ENCODE data around the gene MFAP2. TPM values are rescaled to one million over a fixed set of nuclear protein-coding genes. Genes with fewer than 3 reads are reported as not detected.

MFAP2 gene
- total RNA-seq, 1 donor from 2014 or later, result 10.6 TPM

DNA sequence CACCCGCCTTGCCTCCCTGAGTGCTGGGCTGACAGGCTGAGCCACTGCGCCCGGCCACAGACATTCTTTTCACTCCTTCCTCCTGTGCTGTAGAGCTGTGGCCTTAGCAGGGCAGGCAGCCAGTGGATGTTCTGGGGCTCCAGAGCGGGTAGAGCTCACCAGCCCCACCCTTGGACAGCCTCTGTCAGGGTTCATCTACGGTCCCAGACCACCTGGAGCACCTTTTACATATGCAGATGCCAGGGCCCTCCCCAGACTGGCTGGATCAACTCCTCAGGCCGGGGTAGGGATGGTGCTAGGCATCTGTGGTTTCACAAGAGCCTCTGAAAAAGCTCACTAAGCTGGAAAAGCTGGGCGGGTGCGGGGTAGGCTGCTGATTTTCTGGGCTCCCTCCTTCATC lies 26.7 kb upstream of the MFAP2 start:
- no peak for DNase-seq (ENCODE audit: low read depth)

DNA sequence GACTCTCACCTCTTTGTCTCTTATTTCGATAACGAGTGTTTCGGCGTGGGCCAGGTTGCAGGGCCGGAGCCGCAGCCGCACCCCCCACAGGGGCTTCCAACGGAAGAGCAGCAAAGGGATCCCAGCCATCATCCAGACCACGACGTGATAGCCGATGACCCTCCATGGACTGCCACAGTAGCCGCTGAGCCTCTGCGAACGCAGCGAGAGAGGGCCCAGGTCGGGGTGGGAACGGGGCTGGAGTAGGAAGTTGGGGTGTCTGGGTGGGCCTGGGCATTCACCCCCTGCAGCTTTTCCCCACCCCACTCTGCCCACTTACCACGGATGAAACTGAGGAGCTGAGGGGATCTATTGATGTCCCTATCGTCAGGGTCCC lies 24.9 kb upstream of the MFAP2 start:
- no peak for DNase-seq (ENCODE audit: low read depth)

- DNase-seq (ENCODE audit: low read depth), result no peak
These were observed 24.3 kb upstream of the MFAP2 start for GRCh38 chr1:17004466-17005364.

- no peak for DNase-seq (ENCODE audit: low read depth)
These were observed 22.1 kb upstream of the MFAP2 start for GRCh38 chr1:17002524-17002902.

DNA sequence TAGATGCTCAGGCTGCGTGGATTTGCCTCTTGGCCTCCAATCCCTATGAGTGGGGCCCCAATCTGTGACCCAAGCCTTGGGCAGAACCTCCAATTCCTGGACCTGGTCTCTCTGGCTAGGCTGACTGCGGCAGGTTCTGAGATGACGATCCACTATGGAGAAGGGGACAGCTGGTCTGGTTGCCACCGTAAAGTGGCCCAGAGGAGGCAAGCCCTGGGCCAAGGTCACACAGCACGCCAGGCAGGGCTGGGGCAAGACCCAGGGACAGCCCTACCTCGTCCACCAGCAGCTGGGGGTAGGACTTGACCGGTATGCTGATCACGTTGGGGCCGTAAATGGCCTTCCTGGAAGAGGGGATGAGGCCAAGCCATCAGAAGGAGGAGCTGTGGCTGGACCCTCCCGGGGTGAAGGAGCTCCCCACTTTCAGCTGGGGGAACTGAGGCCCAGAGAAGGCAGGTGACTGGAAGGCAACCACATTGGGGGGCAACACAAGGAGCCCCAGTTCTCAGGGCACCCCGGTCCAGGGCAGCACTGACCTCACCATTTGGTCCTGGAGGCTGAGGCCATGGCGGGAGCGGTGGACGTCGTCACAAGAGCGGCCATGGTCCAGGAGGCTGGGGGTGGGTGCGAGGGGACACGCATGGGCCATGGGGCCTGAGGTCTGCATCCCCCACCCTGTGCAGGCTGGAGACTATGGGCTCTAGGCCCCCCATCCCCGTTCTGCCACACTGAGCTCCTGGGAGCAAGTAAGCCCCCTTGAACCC lies 21.5 kb upstream of the MFAP2 start:
- no peak for DNase-seq (ENCODE audit: low read depth)

DNA sequence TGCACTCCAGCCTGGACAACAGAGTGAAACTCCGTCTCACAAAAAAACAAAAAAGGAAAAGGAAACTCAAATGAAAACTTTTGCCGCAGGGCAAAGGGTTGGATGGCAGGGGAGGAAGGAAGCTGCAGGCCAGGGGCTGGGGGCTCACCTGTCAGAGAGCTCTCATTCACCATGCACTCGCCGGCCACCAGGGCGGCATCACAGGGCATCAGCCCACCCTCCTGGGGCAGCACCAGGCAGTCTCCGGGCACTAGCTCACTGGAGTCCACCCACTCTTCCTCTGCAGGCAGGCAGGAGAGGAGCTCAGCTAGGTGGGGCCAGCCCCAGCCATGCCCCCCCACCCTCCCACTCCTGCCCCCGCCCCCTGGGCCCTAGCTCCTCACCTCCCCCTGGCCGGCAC lies 19.4 kb upstream of the MFAP2 start:
- no peak for DNase-seq (ENCODE audit: low read depth)

DNA sequence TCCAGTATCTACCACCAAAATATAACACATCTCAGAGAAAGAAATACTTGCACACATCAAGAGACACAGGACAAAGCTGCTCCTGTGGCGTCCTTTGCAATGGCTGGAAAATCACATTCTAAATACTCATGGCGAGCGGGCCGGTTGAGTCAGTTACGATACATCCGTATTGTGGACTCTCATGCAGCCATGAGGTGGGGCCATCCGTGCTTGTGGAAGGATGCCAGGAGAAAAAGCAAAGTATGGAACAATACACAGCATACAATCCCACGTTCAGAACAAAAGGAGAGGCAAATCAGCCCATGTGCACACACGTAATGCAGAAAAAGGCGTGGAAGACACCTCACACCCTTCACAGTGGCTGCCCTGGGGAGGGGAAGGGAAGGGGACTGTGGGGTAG lies 18.2 kb upstream of the MFAP2 start:
- no peak for DNase-seq (ENCODE audit: low read depth)

GRCh38 chr1:16996845-16997244 lies 16.4 kb upstream of the MFAP2 start:
- no peak for DNase-seq (ENCODE audit: low read depth)

DNA sequence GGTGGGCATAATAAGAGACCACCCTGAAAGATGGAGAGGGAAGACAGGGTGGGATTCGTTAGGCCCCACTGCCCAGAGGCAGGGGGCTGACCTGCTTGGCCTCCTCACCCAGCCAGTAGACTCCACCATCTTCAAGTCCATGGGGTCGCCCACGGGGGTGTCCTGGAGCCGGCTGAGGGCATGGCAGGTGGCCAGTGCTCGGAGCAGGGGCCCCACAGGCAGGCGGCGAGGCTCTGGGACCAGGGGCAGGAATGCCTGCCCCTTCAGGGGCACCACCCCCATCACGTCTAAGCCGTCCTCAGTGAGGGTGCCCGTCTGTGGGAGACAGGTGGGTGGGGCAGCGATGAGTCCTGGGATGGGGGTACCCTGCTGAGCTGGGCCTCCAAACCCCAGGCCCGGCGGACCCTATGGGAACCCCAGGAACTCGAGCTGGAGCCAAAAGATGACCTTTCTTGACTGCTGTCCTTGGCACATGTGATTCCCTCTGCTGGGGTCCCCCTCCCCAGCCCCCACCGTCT lies 13.2 kb upstream of the MFAP2 start:
- DNase-seq (ENCODE audit: low read depth), result no peak

DNA sequence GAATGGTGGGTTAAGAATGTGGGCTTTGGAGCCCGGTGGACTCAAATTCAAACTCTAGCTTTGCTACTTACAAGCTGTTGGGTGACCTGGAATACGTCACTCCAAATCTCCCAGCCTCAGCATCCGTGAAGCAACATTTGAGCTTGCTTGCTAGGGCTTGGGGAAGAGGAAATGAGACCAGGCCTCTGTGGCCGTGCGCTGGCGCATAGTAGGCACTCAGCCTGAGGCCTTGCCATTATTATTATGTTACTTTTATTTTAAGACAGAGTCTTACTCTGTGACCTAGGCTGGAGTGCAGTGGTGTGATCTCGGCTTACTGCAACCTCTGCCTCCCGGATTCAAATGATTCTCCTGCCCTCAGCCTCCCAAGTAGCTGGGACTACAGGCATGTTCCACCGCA lies 12.3 kb upstream of the MFAP2 start:
- DNase-seq (ENCODE audit: low read depth), result no peak

- DNase-seq (ENCODE audit: low read depth), result no peak
These were observed 11.7 kb upstream of the MFAP2 start for GRCh38 chr1:16992102-16992501.

DNA sequence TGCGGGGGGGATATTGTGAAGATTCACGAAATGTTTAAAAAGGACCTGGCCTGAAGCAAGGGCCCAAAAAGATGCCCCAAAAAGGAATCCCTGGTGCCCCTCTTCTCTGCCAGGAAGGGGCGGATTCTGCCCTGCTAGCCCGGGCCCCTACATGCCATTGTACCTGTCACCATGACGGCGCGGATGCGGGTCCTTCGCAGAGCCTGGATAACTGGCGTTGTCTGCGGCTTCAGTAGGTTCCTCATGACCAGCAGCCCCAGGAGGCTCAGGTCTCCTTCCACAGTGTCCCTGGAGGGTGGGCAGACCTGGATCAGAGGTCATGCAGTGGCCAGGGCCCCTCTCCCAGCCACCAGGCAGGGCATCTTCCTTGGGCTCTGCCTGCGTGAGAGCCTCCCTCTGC lies 11.2 kb upstream of the MFAP2 start:
- DNase-seq (ENCODE audit: low read depth), result no peak

DNA sequence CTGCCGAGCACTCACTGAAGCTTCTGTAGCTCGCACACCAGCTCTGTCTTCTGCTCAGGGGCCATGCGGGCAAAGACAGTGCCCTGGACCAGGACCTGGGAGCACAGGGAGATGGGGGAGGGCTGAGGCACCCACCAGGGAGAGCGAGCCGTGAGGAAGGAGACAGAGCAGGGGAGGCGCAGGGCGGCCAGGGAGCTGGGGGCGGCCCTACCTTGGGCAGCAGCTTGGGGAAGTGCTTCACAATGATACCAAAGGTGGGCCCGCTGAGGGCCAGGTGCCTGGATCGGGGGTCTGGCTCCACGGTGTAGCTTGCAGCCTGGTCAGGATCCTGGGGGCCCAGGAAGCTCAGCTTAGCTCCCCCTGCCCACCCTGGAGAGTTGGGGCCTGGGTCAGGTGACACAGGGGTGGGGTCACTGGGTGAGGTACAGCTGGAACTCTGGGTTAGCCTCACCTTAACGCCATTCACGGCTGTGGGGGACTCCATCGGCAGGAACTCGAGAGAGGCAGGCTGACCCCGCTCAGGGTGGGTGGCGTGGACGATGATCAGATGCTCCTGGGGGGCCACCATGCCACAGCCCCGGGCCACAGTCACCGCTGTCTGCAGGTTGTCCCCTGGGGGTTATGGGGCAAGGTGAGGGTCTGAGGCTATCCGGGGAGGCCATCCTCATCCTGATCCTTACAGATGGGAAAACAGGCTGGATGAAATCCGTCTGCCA lies 9.4 kb upstream of the MFAP2 start:
- no peak for DNase-seq (ENCODE audit: low read depth)

GRCh38 chr1:16988210-16988609 lies 7.8 kb upstream of the MFAP2 start:
- DNase-seq (ENCODE audit: low read depth), result no peak

GRCh38 chr1:16986962-16987361 lies 6.5 kb upstream of the MFAP2 start:
- DNase-seq (ENCODE audit: low read depth), result no peak

DNA sequence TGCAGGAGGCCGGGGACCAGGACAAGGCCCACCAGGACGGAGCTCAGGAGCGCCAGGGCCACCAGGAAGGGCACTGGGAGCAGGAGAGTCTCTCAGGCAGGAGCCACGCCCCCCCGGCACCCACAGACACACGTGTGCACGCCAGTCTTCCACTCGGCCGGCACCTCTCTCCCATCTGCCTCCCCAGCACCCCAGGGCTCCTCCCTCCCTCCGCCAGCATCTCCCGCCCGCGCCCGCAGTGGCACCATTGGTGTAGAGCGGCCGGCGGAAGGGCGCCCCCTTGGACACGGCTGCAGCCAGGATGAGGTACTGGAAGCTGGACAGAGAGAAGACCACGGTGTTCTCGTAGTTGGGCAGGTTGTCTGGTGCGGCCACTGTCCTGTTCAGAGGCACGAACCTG lies 6.1 kb upstream of the MFAP2 start:
- DNase-seq (ENCODE audit: low read depth), result no peak

DNA sequence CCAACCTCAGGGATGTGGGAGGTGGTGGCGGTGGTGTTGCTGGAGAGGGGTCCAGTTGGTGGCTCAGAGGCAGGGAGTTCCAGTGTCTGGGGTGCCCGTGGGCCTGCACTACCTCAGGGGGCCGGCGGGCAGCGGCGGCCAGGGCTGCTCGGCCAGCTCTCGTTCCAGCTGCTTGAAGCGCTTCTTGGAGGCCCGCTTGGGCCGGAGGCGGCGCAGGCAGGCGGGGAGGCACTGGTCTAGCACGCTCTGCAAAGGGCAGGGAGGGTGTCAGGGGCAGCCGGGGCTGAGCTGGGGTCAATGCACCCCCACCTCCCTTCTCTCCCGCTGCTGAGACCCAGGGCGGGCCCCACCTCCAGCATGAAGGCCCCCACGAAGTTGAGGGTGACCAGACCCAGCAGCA lies 5.7 kb upstream of the MFAP2 start:
- no peak for DNase-seq (ENCODE audit: low read depth)

GRCh38 chr1:16984717-16985116 lies 4.3 kb upstream of the MFAP2 start:
- peak; percentile 13 for DNase-seq (ENCODE audit: low read depth)

- no peak for DNase-seq (ENCODE audit: low read depth)
These were observed 3.2 kb upstream of the MFAP2 start for GRCh38 chr1:16983649-16984048.

DNA sequence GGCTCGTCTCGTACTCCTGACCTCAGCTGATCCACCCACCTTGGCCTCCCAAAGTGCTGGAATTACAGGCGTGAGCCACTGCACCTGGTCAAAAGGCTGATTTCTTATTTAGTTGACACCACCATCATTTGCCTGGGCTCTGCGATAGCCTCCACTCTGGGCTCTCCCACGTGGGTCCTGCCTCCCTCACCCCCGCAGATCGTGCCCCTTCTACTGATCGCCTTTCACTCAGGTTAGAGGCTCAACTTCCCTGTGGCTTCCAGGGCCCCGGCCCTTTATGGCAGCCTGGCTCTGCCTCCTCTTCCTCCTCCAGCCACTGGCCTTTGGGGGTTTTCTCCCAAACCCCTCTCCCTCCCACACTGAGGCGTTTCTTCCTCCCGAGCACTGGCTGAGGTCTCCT lies 2.5 kb upstream of the MFAP2 start:
- no peak for DNase-seq (ENCODE audit: low read depth)

GRCh38 chr1:16981269-16981849 lies 939 bp upstream of the MFAP2 start:
- peak; percentile 40 for DNase-seq (ENCODE audit: low read depth)
